Esophagus muscularis mucosa (tissue), 4 donors: Measurements from ENCODE around the gene GCLC.

Source experiments
- EP300 ChIP-seq: sonication (generic); formaldehyde crosslinking; IDR thresholded peaks from one replicate; pipeline ENCODE4 v1.6.1; 2017; ENCODE audit warnings: antibody characterized with exemption
- POLR2A ChIP-seq: fragments of 450-650 bp; IDR thresholded peaks from one replicate; pipeline ENCODE4 v1.6.1; 2017; ENCODE audit warnings: antibody characterized with exemption, moderate library complexity, mild to moderate bottlenecking, low read depth
- POLR2AphosphoS5 ChIP-seq, 2 donors: sonication (generic); formaldehyde crosslinking; IDR thresholded peaks; one replicate each; pipeline ENCODE4 v1.6.1; 2017; ENCODE audit warnings: antibody characterized with exemption in 2 of 2
- TF ChIP-seq, protein P1 (sequence below), 3 experiments: fragments of 200-600 bp in 2 of 3; fragments of 450-650 bp in 1 of 3; sonication (generic) in 2 of 3; IDR thresholded peaks; one replicate each; pipeline ENCODE4 v1.5.1; 2017 to 2019; ENCODE audit warnings: antibody characterized with exemption in 3 of 3, mild to moderate bottlenecking in 2 of 3, moderate library complexity in 1 of 3

DNA sequence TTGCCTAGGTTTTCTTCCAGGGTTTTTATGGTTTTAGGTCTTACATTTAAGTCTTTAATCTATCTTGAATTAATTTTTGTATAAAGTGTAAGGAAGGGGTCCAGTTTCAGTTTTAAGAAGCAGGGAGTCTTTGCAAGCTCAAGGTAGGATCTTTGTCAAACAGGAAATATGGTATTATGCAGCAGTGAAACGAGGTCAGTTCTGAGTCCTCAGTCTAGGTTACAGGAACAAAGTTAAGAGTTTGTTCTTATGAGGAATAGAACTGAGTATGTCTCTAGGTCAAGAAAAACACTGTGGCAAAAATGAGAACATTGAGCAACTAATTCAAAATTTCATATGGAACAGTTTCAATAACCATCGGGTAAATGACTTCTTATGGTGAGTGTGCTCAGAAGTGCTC lies 63.6 kb downstream of the GCLC start:
- TF ChIP-seq POLR2A (no peak), POLR2AphosphoS5 (IDR thresholded peaks at IDR 0.05) (no peak), EP300 (no peak)
- TF ChIP-seq, protein P1, sequence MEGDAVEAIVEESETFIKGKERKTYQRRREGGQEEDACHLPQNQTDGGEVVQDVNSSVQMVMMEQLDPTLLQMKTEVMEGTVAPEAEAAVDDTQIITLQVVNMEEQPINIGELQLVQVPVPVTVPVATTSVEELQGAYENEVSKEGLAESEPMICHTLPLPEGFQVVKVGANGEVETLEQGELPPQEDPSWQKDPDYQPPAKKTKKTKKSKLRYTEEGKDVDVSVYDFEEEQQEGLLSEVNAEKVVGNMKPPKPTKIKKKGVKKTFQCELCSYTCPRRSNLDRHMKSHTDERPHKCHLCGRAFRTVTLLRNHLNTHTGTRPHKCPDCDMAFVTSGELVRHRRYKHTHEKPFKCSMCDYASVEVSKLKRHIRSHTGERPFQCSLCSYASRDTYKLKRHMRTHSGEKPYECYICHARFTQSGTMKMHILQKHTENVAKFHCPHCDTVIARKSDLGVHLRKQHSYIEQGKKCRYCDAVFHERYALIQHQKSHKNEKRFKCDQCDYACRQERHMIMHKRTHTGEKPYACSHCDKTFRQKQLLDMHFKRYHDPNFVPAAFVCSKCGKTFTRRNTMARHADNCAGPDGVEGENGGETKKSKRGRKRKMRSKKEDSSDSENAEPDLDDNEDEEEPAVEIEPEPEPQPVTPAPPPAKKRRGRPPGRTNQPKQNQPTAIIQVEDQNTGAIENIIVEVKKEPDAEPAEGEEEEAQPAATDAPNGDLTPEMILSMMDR (IDR thresholded peaks at IDR 0.05): no peak
